IPS-18a (cell line): Measurements from ENCODE around the gene SH3BP5.

Experiments used
- H3K27ac ChIP-seq: one replicate; pipeline ENCODE4 v1.5.1; 2013; ENCODE audit warnings: low read length
- H3K27me3 ChIP-seq: one replicate; pipeline ENCODE4 v1.6.1; 2013; ENCODE audit warnings: mild to moderate bottlenecking, low read length; ENCODE audit not compliant: control insufficient read depth, insufficient read depth
- H3K36me3 ChIP-seq: one replicate; pipeline ENCODE4 v1.6.1; 2013; ENCODE audit warnings: low read depth, low read length; ENCODE audit not compliant: control insufficient read depth
- H3K4me1 ChIP-seq: one replicate; pipeline ENCODE4 v1.6.1; 2013; ENCODE audit warnings: low read depth, low read length; ENCODE audit not compliant: control insufficient read depth
- H3K4me3 ChIP-seq: one replicate; pipeline ENCODE4 v1.5.1; 2013; ENCODE audit warnings: low read length
- H3K9ac ChIP-seq: one replicate; pipeline ENCODE4 v1.6.1; 2013; ENCODE audit warnings: mild to moderate bottlenecking, low read length, moderate library complexity
- H3K9me3 ChIP-seq: one replicate; pipeline ENCODE4 v1.6.1; 2013; ENCODE audit warnings: low read depth, low read length; ENCODE audit not compliant: control insufficient read depth

SH3BP5 gene

DNA sequence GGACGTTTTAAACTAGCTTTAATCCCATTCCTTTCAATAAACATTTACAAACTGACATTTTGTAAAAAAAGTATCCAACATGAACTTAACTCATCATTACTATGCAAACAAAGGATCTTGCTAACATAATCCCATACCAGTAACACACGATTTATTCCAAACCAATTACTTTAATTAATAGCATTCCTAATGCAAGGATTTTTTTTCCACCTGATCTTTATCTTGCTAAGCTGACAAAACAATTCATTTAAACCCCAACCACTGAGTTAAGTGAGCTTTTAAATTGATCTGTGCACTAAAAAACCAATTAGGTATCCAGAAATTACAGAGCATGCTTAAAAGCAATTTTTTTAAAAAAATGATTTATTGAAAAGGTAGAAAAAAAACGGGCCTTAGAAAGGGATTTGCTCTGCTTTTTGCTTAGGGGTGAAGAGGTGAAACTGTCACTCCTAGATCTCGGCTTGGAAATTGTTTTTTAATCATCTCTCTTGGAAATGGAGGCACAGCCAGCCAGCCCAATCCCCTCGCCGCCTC, 1.2 kb downstream of the SH3BP5 start:
- H3K27ac ChIP-seq: no peak overlapping the region
- no peaks in the 10 kb centered on the region for H3K9me3 ChIP-seq
- peaks cover 17% of the 10 kb centered on the region for H3K4me1 ChIP-seq
- peaks cover 27% of the 10 kb centered on the region for H3K27me3 ChIP-seq
- H3K4me3 ChIP-seq: peak overlapping the region; percentile 63
- peaks cover 5% of the 10 kb centered on the region for H3K36me3 ChIP-seq
- peak overlapping the region; percentile 60 for H3K9ac ChIP-seq

DNA sequence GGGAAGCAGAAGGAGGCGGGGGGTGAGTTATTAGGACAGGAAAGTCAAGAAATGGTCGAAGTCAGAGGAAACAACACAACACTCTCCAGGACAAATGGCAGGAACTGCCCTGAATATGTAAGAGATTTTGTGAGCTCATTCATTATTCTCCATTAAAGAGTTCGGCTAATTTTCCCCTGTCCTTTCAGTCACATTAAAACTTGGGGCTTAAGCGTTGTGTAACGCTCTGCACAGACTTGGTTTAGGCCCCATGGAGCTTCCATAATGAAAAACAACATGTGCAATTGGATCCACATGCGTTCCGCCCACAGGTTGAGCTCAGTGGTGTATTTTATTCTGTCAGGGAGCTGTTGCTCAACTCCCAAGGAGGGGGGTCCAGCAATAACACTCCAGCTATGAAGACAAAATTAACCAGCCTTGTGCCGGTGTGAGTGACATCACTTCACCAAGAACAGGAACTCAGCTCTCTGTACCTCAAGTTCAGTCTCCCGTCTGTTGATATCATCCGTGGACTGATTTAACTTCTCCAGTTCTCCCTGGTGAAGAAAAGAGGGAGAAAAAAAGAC, 2.3 kb downstream of the SH3BP5 start:
- Histone ChIP-seq H3K9me3 (no peaks in the 10 kb centered on the region), H3K9ac (no peak overlapping the region), H3K4me3 (no peak overlapping the region), H3K27me3 (peaks cover 27% of the 10 kb centered on the region), H3K4me1 (peaks cover 24% of the 10 kb centered on the region), H3K36me3 (peaks cover 5% of the 10 kb centered on the region), H3K27ac (no peak overlapping the region)

DNA sequence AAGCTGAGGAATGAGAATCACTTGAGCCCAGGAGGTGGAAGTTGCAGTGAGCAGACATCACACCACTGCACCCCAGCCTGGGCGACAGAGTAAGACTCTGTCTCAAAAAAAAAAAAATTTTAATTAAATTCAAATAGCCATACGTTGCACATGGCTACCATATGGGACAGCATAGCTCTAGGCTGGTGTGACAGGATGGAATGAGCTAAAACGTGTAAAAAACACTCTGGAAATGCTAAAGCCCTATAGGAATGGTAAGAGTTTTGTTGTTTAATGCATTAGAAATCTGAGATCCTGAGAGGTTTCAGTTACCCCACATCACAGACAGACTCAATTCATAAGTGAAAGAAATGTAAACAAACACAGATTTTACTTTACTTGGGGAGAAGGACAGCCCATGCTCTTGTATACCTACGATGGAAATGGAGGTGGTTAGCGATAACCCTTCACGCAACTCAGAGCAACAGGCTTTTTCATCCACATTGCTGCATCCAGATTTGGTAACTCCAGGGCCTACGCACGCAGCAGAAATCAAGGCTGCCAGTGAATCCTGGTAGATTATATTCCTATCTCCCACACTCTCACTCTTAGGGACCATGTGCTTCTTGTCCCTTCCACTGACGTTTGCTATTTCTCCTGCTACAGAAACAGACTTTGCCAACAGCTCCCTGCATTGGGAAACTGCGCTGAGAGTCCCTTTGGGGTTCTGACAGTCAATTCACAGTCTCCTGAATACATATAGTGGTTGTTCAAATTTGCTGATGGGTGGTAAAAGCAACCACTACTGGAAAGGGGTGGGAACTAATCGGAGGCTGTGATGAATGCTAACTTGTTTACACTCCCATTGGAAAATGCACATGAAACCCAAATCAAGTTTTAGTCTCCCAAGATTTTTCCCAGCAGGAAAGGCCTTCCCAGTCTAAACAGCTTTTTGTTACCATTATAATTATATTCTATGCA, 3.1 kb downstream of the SH3BP5 start:
- no peak overlapping the region for H3K9ac ChIP-seq

DNA sequence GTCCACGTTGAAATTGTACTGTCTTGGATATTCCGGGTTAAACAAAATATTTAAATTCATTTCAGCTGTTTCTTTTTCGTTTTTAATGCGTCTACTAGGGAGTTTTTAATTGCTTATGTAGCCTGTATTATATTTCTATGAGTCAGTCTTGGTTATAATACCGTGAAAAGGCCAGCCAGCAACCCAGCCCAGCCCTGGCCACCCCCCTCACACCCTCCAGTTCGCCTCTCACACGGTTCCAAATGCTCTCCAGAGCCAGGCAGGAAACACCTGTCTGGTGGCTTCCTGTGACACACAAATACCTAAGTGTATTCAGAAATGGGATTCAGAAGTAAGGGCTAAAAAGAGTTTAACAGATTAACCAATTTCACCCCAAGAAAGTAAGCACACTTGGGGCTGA, 4.4 kb downstream of the SH3BP5 start:
- Histone ChIP-seq H3K27me3 (peaks cover 16% of the 10 kb centered on the region), H3K36me3 (peaks cover 5% of the 10 kb centered on the region), H3K4me3 (no peak overlapping the region), H3K9me3 (no peaks in the 10 kb centered on the region), H3K9ac (no peak overlapping the region), H3K4me1 (peaks cover 27% of the 10 kb centered on the region), H3K27ac (no peak overlapping the region)

More for the DNA sequence above, 3.1 kb downstream of the SH3BP5 start:
- peaks cover 5% of the 10 kb centered on the region for H3K36me3 ChIP-seq
- no peak overlapping the region for H3K4me3 ChIP-seq
- no peak overlapping the region for H3K27ac ChIP-seq
- H3K4me1 ChIP-seq: peaks cover 30% of the 10 kb centered on the region
- peaks cover 27% of the 10 kb centered on the region for H3K27me3 ChIP-seq
- no peaks in the 10 kb centered on the region for H3K9me3 ChIP-seq

DNA sequence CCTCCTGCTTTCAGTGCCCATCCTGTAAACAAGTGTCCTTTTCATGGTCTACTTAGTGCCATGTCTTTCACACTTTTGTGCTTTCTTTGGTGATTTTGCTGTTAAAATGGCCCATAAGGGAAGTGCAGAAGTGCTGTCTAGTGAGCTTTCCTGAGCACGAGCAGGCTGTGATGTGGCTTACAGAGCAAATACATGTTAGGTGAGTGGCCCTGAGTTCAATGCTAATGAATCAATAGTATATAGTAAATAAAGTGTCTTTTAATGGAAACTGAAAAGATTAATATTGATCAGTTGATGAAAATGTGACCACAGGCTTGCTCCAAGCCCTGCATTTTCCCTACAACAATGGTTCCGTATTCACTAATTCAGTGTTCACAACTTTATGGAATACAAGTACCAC, 5.7 kb downstream of the SH3BP5 start:
- Histone ChIP-seq H3K9ac (no peak overlapping the region), H3K9me3 (no peaks in the 10 kb centered on the region), H3K4me3 (no peak overlapping the region), H3K27me3 (peaks cover 11% of the 10 kb centered on the region), H3K27ac (no peak overlapping the region), H3K4me1 (peaks cover 25% of the 10 kb centered on the region), H3K36me3 (peaks cover 5% of the 10 kb centered on the region)

DNA sequence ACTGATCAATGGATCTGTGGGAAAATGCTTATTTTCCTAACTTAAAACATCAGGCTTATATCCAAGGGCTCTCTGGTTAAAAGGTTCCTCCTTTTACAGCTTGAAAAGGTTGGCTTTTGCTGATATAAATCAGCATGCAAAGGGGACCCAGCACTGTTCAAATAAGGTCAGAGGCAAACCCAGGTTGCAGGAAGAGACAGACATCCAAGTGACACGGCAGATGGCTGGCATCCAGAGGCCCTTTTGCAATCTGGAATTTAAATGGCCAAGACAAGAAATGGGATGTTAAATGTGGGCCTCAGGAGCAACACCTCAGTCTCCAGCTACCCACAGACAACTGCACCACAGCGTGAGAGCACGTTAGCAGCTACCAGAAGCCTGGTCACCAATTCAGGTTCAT, 6.3 kb downstream of the SH3BP5 start:
- Histone ChIP-seq H3K27ac (no peak overlapping the region), H3K27me3 (peaks cover 4% of the 10 kb centered on the region), H3K4me1 (peaks cover 21% of the 10 kb centered on the region)

DNA sequence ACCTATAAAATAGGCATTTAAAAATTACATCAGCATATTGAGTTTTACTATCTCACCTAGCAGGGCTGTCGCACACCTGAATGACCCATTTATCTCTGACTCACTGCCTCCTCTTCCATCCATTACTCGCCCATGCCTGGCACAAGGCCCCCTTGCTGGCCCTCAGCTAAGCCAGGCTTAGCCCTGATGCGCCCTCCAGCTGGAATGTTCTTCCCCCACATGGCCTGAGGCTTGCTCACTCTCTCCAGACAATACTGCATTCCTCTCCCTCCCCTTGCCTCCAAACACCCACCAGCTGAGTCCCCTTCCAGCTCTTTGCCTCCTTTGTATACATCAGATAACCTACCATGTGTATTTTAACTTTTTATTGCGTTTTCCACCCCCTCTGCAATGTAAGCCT, 7.2 kb downstream of the SH3BP5 start:
- peaks cover 5% of the 10 kb centered on the region for H3K36me3 ChIP-seq
- no peak overlapping the region for H3K4me3 ChIP-seq
- no peak overlapping the region for H3K9ac ChIP-seq
- no peak overlapping the region for H3K27ac ChIP-seq
- no peaks in the 10 kb centered on the region for H3K9me3 ChIP-seq
- peaks cover 18% of the 10 kb centered on the region for H3K4me1 ChIP-seq
- no peaks in the 10 kb centered on the region for H3K27me3 ChIP-seq

More for the DNA sequence above, 6.3 kb downstream of the SH3BP5 start:
- no peak overlapping the region for H3K9ac ChIP-seq
- H3K9me3 ChIP-seq: no peaks in the 10 kb centered on the region
- no peak overlapping the region for H3K4me3 ChIP-seq
- H3K36me3 ChIP-seq: peaks cover 5% of the 10 kb centered on the region

DNA sequence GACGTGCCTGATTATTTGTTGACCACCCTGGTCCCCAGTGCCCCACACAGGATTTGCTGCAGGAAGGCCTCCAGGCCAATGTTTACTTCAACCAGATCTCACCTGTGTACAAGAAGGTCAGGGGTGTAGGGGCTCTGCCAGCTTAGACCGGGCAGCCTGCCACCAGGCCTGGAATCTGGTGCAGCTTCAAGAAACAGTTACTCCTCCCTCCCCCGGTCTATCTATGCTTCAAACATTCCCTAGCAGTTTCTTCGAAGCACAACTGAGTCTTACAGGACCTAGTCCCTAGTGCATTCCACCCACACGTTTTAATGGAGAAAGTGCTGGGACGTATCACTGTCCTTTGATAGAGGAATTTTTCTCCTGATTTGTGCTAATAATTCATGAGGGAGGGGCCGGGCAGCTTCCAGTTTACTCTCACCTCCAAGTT, 8.0 kb downstream of the SH3BP5 start:
- Histone ChIP-seq H3K27ac (no peak overlapping the region), H3K4me1 (peaks cover 13% of the 10 kb centered on the region), H3K27me3 (no peaks in the 10 kb centered on the region)

DNA sequence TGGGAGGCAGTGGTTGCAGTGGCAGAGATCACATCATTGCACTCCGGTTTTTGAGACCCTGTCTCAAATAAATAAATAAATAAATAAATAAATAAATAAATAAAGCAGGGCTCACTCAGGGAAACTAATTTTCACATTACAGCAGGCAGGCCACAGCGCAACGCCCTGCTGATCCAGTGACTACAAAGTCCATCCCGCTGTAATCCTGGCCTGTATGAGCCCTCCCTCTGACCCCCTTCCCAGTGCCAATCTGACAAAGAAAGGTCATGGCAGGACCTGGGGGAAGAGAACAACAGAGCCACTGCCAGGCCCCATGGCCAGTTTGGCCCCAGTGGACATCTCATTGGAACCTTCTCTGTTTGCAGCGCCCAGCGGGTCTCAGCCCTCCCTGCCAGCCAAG, 9.3 kb downstream of the SH3BP5 start:
- H3K4me3 ChIP-seq: no peak overlapping the region
- no peaks in the 10 kb centered on the region for H3K9me3 ChIP-seq
- H3K27me3 ChIP-seq: no peaks in the 10 kb centered on the region
- H3K27ac ChIP-seq: no peak overlapping the region
- no peaks in the 10 kb centered on the region for H3K36me3 ChIP-seq
- H3K9ac ChIP-seq: no peak overlapping the region
- peaks cover 13% of the 10 kb centered on the region for H3K4me1 ChIP-seq

More for the DNA sequence above, 8.0 kb downstream of the SH3BP5 start:
- no peaks in the 10 kb centered on the region for H3K9me3 ChIP-seq
- H3K9ac ChIP-seq: no peak overlapping the region
- H3K4me3 ChIP-seq: no peak overlapping the region
- peaks cover 3% of the 10 kb centered on the region for H3K36me3 ChIP-seq

DNA sequence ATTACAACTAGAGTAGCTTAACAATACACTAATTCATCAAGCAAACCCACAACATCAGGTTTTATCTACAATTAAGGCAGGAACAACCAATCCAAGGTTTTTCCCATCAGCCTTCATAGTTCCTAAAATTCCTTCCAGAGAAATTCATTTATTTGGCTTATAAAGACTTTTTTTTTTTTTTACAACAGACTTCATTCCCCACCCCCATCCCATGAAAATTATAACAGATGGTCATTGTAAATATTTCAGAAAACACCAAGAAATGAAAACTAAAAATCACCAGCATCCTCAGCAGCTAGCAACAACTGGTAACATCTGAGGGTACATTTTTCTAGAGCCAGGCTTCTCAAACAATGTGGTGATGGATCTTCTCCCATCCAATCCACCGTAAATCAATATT, 11.0 kb downstream of the SH3BP5 start:
- Histone ChIP-seq H3K9me3 (no peaks in the 10 kb centered on the region), H3K4me3 (no peak overlapping the region), H3K9ac (no peak overlapping the region), H3K36me3 (no peaks in the 10 kb centered on the region), H3K27ac (no peak overlapping the region), H3K27me3 (no peaks in the 10 kb centered on the region), H3K4me1 (peaks cover 13% of the 10 kb centered on the region)

DNA sequence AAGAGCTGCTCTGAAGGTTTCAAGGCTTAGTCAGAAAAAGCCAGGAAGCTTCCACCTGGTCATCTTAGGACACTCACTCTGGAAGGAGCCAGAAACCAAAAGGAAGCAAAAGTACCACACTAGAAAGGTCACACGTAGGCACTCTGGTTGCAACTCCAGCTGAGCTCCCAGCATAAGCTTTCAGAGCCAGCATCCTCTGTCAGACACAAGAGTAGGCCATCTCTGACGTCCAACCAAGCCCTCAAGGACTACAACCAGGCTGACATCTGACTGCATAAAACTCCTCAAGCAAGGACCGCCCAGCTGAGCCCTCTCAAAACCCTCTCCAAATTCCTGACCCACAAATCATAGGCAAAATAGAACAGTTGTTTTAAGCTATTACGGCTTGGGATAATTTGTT, 12.8 kb downstream of the SH3BP5 start:
- no peak overlapping the region for H3K27ac ChIP-seq
- H3K9ac ChIP-seq: no peak overlapping the region

More for the DNA sequence above, 12.8 kb downstream of the SH3BP5 start:
- H3K4me3 ChIP-seq: no peak overlapping the region
- H3K9me3 ChIP-seq: no peaks in the 10 kb centered on the region
- no peaks in the 10 kb centered on the region for H3K4me1 ChIP-seq
- H3K36me3 ChIP-seq: no peaks in the 10 kb centered on the region
- H3K27me3 ChIP-seq: no peaks in the 10 kb centered on the region
